GM18867 (cell line): ENCODE results near the gene LRP3.
"Not testable (repeated sequence)": the region's sequence is repeated elsewhere in the genome, so short reads cannot be mapped to it uniquely, and the experiment has no call there.

Source experiments
- ATAC-seq: cut with Tn5 transposase; IDR thresholded peaks from one replicate; pipeline ENCODE4 v1.9.1; 2021; ENCODE audit warnings: mild to moderate bottlenecking, moderate library complexity; ENCODE audit not compliant: unreplicated experiment

Gene LRP3, protein sequence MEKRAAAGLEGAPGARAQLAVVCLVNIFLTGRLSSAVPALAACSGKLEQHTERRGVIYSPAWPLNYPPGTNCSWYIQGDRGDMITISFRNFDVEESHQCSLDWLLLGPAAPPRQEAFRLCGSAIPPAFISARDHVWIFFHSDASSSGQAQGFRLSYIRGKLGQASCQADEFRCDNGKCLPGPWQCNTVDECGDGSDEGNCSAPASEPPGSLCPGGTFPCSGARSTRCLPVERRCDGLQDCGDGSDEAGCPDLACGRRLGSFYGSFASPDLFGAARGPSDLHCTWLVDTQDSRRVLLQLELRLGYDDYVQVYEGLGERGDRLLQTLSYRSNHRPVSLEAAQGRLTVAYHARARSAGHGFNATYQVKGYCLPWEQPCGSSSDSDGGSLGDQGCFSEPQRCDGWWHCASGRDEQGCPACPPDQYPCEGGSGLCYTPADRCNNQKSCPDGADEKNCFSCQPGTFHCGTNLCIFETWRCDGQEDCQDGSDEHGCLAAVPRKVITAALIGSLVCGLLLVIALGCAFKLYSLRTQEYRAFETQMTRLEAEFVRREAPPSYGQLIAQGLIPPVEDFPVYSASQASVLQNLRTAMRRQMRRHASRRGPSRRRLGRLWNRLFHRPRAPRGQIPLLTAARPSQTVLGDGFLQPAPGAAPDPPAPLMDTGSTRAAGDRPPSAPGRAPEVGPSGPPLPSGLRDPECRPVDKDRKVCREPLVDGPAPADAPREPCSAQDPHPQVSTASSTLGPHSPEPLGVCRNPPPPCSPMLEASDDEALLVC

DNA sequence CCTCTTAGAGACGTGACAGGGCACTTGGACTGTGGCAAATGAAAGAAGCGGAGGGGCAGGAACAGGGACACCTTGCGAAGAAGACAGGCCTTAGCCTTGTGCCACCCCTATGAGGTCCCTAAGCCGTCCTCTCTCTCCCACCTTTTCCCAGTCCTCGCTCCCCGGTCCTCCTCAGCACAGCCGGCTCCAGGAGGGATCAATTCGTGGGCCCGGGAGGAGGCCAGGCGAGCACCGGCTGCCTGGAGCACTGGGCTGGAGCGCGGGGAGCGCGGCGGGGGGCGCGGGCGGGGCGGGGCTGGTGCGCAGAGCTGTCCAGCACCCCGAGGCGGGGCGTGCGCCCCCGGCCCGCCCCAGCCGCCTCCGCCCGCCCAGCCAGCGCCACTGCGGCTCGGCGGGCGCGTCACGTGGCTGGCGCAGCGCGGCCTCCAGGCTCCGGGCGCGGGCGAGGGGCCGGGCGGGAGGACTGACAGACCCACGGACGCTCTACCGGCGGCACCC, at the start of gene LRP3:
TSS of gene LRP3 (plus strand) at position 466 of the 498 bp plus-strand sequence. CDS start 456 bp downstream, outside the sequence.
- ATAC-seq: no peak

DNA sequence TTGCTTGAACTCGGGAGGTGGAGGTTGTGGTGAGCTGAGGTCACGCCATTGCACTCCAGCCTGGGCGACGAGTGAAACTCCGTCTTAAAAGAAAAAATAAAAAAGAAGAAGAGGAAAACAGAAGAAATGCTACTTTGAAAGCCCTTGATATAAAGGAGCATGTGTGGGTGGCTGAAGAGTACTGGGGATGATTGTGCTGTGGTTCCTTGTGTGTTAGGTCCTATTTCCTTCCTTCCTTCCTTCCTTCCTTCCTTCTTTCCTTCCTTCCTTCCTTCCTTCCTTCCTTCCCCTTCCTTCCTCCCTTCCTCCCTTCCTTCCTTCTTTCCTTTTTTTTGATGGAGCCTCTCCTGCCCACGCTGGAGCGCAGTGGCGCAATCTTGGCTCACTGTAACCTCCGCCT, 47.9 kb upstream of the LRP3 start:
- ATAC-seq: no peak

DNA sequence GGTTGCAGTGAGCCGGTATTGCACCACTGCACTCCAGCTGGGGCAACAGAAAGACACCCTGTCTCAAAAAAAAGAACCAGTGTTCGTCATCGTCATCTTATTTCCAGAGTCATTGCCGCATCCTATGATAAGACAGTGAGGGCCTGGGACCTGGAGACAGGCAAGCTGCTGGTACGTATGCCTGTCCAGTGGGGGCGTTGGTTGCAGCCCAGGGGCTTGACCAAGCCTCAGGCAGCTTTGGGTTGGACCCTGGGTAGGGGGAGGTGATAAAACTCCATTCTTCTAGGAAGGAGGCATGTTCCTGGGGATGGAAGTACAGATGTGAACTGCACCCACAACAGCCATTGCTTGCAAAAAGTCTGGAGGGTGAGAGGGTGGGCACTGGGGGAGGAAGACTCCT, 46.6 kb upstream of the LRP3 start:
- no peak for ATAC-seq

- no peak for ATAC-seq
Observed at GRCh38 chr19:33150852-33151518, 43.1 kb upstream of the LRP3 start.

- ATAC-seq: no peak
Observed at GRCh38 chr19:33152176-33152575, 42.0 kb upstream of the LRP3 start.

DNA sequence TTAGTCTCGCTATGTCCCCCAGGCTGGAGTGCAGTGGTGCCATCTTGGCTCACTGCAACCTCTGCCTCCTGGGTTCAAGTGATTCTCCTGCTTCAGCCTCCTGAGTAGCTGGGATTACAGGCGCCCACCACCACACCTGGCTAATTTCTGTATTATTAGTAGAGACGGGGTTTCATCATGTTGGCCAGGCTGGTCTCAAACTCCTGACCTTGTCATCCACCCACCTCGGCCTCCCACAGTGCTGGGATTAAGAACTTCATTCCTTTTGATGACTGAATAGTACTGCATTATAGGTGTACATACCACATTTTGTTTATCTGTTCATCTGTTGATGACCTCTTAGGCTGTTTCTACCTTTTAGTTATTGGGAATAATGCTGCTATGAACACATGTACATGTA, 41.5 kb upstream of the LRP3 start:
- ATAC-seq: not testable (repeated sequence)

DNA sequence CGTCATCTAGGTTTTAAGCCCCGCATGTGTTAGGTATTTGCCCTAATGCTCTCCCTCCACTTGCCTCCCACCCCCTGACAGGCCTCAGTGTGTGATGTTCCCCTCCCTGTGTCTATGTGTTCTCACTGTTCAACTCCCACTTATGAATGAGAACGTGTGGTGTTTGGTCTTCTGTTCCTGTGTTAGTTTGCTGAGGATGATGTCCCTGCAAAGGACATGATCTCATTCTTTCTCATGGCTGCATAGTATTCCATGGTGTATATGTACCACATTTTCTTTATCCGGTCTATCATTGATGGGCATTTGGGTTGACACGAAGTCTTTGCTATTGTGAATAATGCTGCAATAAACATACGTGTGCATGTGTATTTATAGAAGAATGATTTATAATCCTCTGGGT, 39.8 kb upstream of the LRP3 start:
- ATAC-seq: not testable (repeated sequence)

DNA sequence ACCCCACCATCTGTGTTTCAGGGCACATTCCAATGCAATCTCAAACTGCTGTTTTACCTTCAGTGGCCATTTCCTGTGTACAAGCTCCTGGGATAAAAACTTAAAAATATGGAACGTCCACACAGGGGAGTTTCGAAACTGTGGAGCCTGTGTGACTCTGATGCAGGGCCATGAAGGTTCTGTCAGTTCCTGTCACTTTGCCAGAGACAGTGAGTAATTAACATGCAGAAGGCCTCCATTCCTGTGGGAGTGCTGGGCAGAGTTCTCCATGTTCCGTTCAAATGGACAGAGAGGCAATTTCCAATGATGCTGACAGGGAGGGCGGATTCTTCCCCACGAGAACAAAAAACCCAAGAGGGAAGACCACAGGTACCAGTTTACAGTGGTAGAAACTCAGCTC, 37.8 kb upstream of the LRP3 start:
- no peak for ATAC-seq

GRCh38 chr19:33157906-33158305, 36.2 kb upstream of the LRP3 start:
- ATAC-seq: no peak

DNA sequence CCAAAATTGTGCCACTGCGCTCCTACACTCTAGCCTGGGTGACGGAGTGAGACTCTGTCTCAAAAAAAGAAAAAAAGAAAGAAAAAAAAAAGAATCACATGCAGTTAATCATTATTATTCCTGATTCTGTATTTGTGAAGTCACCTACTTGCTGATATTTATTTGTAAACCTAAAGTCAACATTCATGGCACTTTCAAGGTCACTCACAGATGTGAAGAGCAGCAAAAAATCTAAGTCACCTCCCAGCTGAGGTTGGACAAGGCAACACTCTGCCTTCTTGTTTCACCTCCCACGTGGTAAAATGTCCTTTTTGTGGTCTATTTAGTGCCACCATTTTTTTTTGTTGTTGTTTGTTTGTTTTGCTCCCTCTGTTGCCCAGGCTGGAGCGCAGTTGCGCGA, 35.8 kb upstream of the LRP3 start:
- ATAC-seq: no peak

GRCh38 chr19:33159149-33159548, 35.0 kb upstream of the LRP3 start:
- no peak for ATAC-seq

DNA sequence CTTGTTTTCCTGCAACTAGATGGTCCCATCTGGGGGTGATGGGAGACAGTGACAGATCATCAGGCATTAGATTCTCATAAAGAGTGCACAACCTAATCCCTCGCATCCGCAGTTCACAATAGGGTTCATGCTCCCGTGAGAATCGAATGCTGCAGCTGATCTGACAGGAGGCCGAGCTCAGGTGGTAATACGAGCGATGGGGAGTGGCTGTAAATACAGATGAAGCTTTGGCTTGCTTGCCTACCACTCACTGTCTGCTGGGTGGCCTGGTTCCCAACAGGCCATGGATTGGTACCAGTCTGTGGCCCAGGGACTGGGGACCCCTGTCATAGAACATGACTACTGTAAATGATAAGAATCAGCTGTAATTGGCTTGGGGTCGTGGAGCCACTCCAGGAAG, 34.2 kb upstream of the LRP3 start:
- no peak for ATAC-seq

- ATAC-seq: no peak
Observed at GRCh38 chr19:33161201-33161600, 32.9 kb upstream of the LRP3 start.

GRCh38 chr19:33163481-33163880, 30.6 kb upstream of the LRP3 start:
- ATAC-seq: no peak

- ATAC-seq: not testable (repeated sequence)
Observed at GRCh38 chr19:33166037-33166436, 28.1 kb upstream of the LRP3 start.

DNA sequence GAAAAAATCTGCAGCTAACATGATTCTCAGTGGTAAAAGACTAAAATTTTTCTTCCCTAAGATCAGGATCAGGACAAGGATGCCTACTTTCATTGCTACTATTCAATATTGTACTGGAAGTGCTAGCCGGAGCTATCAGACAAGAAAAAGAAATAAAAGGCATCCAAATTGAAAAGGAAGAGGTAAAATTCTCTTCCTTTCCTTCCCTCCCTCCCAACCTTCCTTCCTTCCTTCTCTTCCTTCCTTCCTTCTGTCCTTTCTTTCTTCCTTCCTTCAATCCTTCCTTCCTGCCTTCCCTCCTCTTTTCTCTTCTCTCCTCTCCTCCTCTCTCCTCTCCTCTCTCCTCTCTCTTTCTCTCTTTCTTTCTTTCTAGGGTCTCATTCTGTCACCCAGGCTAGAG, 26.7 kb upstream of the LRP3 start:
- no peak for ATAC-seq

DNA sequence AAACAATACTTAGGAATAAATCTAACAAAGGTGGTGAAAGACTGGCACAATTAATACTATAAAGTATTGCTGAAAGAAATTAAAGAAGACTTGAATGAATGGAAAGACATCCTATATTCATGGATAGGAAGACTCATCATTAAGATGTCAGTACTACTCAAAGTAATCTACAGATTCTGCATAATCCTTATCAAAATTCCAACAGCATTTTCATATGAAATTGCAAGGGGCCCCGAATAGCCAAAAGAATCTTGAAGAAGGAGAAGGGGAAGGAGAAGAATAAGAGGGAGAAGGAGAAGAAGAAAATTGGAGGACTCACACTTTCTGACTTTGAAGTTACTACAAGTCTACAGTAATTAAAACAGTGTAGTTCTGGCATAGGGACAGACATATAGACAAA, 25.6 kb upstream of the LRP3 start:
- ATAC-seq: no peak

- no peak for ATAC-seq
Observed at GRCh38 chr19:33171222-33171795, 22.8 kb upstream of the LRP3 start.

DNA sequence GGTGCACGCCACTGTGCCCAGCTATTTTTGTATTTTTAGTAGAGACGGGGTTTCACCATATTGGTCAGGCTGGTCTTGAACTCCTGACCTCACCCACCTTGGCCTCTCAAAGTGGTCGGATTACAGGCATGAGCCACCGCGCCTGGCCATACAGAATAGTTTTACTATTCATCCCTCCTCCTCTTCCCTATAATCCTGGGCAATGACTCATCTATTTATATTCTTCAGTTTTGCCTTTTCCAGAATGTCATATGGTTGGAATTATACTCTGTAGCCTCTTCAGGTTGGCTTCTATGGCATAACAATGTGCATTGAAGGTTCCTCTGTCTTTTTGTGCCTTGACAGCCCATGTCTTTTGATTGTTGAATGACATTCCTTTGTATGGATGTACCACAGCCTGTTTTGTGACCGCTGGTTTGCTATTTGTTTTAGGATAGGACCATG, 22.2 kb upstream of the LRP3 start:
- ATAC-seq: no peak

DNA sequence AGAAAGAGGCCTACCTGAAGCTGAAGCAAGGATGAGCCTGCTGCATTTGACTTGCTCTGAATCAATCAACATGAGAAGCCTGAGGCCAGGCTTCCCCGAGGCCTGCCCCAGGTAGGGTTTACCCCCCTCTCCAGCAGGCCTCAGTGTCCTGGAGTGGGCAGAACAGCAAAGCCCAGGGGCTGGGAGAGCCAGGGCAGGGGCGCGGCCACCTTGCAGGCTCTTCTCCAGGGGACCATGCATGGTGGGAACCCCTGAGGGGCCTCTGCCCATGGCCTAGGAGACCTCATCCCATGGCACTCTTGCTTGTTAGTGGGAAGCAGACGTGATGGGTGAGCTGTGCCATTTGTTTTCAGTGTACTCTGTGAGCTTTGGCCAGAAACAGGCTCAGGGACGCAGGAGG, 19.9 kb upstream of the LRP3 start:
- no peak for ATAC-seq

DNA sequence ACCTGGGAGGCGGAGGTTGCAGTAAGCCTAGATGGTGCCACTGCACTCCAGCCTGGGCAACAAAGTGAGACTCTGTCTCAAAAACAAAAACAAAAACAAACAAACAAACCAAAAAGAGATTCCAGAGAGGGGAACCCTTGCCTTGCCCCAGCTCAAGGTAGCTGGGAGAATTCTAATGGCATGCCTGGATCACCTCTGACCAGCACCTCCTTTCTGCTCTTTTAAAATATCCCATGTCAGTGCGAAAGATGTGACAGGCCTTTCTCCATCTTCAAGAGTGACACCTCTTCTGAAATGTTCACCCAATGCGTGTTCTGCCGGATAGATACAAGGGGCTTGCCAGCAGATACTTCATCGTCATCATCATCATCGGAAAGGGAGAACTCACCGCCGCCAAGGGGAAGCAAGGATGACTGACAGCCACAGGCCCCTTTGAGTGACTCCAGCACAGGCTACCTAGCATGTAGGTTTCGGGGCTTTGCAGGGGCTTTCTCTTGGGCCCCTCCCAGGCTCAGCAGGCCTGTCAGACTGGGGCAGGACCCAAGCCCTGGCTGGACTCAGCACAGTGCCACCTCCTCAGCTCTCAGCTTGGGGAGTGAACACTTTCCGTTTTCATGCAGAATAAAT, 18.9 kb upstream of the LRP3 start:
- ATAC-seq: no peak
